ENCODE data around the gene SLC44A5. TPM values are rescaled to one million over a fixed set of nuclear protein-coding genes. Genes with fewer than 3 reads are reported as not detected.

SLC44A5 gene
- total and polyA plus RNA-seq, 10 of the 15 experiments (the other 5 are each of a cell fraction or from before 2014, with no cell fraction given): 0.04 to 1.3 TPM; not detected in 8

- TF ChIP-seq ETV6 (conservative IDR thresholded peaks at IDR 0.05 in 1 of 2, IDR thresholded peaks at IDR 0.05 in 1 of 2; ENCODE audit: borderline replicate concordance in 1 of 2, low read depth in 1 of 2): no peak
- no peak for TF ChIP-seq TARDBP (IDR thresholded peaks at IDR 0.05; ENCODE audit: borderline replicate concordance)
- no peak for TF ChIP-seq SIX5 (IDR thresholded peaks at IDR 0.05; ENCODE audit: low read depth, low read length, severe bottlenecking)
- TF ChIP-seq PRDM15 (CRISPR knock-in tag; IDR thresholded peaks at IDR 0.05): no peak
These were observed 244.3 kb downstream of the SLC44A5 start (continued) for GRCh38 chr1:75366595-75366994.

GRCh38 chr1:75361260-75361659, 249.7 kb downstream of the SLC44A5 start:
- Histone ChIP-seq H4K20me1 (ENCODE audit: control insufficient read depth, insufficient read depth) (no peaks in the 10 kb centered on the region), H3K4me1 (ENCODE audit: control insufficient read depth, insufficient read depth, low read length) (no peaks in the 10 kb centered on the region), H3K36me3 (ENCODE audit: control insufficient read depth in 2 of 2, insufficient read depth in 2 of 2, low read length in 1 of 2) (no peaks in the 10 kb centered on the region), H3K27ac (ENCODE audit: control insufficient read depth, insufficient read depth) (no peak overlapping the region), H3K9me3 (replicated peaks; ENCODE audit: control insufficient read depth, insufficient read depth, low read length) (no peaks in the 10 kb centered on the region; the same call in 2 of the 3 replicates), H3K79me2 (ENCODE audit: control insufficient read depth, insufficient read depth, low read length) (no peaks in the 10 kb centered on the region), H3K9ac (ENCODE audit: control insufficient read depth, insufficient read depth, low read length) (no peak overlapping the region), H3K27me3 (replicated peaks in 1 of 2; ENCODE audit: control insufficient read depth in 2 of 2, insufficient read depth in 2 of 2, low read length in 1 of 2) (no peaks in the 10 kb centered on the region), H2AFZ (ENCODE audit: control insufficient read depth, low read depth, low read length) (no peak overlapping the region), H3K4me2 (ENCODE audit: control insufficient read depth, insufficient read depth) (no peak overlapping the region), H3K4me3 (no peak overlapping the region)
- SMC1A ChIA-PET (ENCODE audit: uncharacterized antibody, unreplicated experiment): no interaction called here
- CTCF ChIA-PET: no interaction called here
- in situ Hi-C loops (cut with MboI) (no loop called here), intact Hi-C loops (cut with micrococcal nuclease; ENCODE audit: unreplicated experiment) (no loop called here)
- no peak for FAIRE-seq
- 68% methylated on average over 2 of the region's 2 CpGs for WGBS (ENCODE audit: insufficient coverage, insufficient replicate concordance, low lambda C conversion rate, missing lambda C conversion rate)
- RAD21 ChIA-PET (ENCODE audit: unreplicated experiment): no interaction called here
- ATAC-seq: no peak
- no TSS peak for BruUV-seq (replicated peaks)
- POLR2A ChIA-PET: no interaction called here
- no peak for DNase-seq (ENCODE audit: low read depth, low spot score)
- TF ChIP-seq ZNF274 (IDR thresholded peaks at IDR 0.05; ENCODE audit: insufficient read depth, insufficient read length): no peak
- TF ChIP-seq FOXM1 (IDR thresholded peaks at IDR 0.05; ENCODE audit: low read depth, low read length): no peak
- no peak for TF ChIP-seq NR2C2 (IDR thresholded peaks at IDR 0.05; ENCODE audit: borderline replicate concordance, control insufficient read depth, insufficient read length, low read depth)
- no peak for TF ChIP-seq ZNF384 (IDR thresholded peaks at IDR 0.05; ENCODE audit: borderline replicate concordance, low read depth, low read length)
- no peak for TF ChIP-seq TARDBP (IDR thresholded peaks at IDR 0.05; ENCODE audit: borderline replicate concordance)
- no peak for TF ChIP-seq ATF7 (IDR thresholded peaks at IDR 0.05; ENCODE audit: low read depth)
- no peak for TF ChIP-seq WRNIP1 (IDR thresholded peaks at IDR 0.05; ENCODE audit: borderline replicate concordance, low read depth, low read length)
- TF ChIP-seq NFXL1 (IDR thresholded peaks at IDR 0.05; ENCODE audit: borderline replicate concordance): no peak
- TF ChIP-seq SP1 (IDR thresholded peaks at IDR 0.05; ENCODE audit: low read depth, low read length): no peak
- TF ChIP-seq ZBTB4 (CRISPR knock-in tag; IDR thresholded peaks at IDR 0.05): no peak
- no peak for TF ChIP-seq PKNOX1 (IDR thresholded peaks at IDR 0.05)
- no peak for TF ChIP-seq SMAD1 (IDR thresholded peaks at IDR 0.05; ENCODE audit: low read depth, partially characterized antibody)

All from GM12878 (cell line).